ENCODE measurements around the gene ATRAID. TPM values are rescaled to one million over a fixed set of nuclear protein-coding genes. Genes with fewer than 3 reads are reported as not detected.

ATRAID gene
- total RNA-seq, 1 experiment from 2014 or later, result 92.8 TPM

DNA sequence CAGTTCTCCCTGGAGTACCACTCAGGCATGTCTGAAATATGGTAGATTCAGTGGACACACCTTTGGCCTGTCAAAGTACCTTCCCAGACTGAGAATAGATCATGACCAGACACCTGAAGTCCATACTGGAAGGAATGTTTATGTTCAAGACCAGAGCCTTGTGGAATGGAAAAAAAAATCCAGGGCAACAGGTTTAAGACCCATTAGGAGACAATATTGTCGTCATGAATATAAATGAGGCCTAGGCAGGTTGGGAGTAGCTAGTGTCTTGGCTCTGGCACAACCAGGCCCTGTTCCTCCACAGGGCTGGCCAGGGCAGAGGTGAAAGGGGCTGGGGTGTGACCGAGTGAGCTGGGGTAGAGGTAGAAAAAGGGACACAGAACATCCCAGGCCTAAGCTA, 13.2 kb upstream of the ATRAID start:
- H3K27me3 ChIP-seq (ENCODE audit: insufficient read depth, low read depth), result no peaks in the 10 kb centered on the region

DNA sequence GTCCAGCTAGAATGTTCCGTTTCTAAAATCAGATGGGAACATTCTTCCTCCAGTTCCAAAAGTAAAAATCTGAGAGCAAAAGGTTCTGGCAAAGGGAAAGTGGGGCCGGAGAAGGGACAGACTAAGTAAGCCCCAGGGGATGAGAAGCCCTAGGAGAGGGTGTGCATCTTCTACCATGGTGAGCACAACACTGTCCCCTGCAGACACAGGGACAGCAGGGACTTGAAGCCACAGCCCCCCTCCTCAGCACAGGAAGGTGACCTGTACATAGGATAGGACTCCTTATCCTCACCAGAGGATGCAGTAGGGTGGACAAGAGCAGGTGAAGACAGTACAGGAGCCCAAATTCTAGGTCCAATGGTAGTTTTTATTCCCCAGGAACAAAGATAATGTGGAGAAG, 12.6 kb upstream of the ATRAID start:
- H3K9me2 ChIP-seq (ENCODE audit: insufficient read depth), result no peaks in the 10 kb centered on the region
- intact Hi-C loops (cut with micrococcal nuclease; ENCODE audit: unreplicated experiment), result no loop called here
- POLR2A ChIA-PET (ENCODE audit: unreplicated experiment), result interaction anchor here (0.7 kb wide), 1 partner anchor 123 kb away, joined by 3 read pairs; no protein-coding TSS in a partner anchor
- TF ChIP-seq CTCF (conservative IDR thresholded peaks at IDR 0.05) (no peak), EZH2 (IDR thresholded peaks at IDR 0.05; ENCODE audit: low read depth) (no peak)
- no peak overlapping the region for H2AFZ ChIP-seq
- H3K9me3 ChIP-seq (ENCODE audit: insufficient read depth, low read depth), result no peaks in the 10 kb centered on the region
- no peak overlapping the region for H3K27ac ChIP-seq
- H3K79me2 ChIP-seq (ENCODE audit: low read depth), result no peaks in the 10 kb centered on the region
- no peak for DNase-seq
- no peaks in the 10 kb centered on the region for H3K27me3 ChIP-seq (ENCODE audit: insufficient read depth, low read depth)
- H3K4me3 ChIP-seq, result no peak overlapping the region
- no peak overlapping the region for H3K4me2 ChIP-seq
- BruUV-seq (replicated peaks), result no TSS peak
- CTCF ChIA-PET, result interaction anchor here (0.5 to 0.7 kb wide), 2 partner anchors 29 to 32 kb away, joined by 3 to 9 read pairs; no protein-coding TSS in a partner anchor
- H4K20me1 ChIP-seq (ENCODE audit: insufficient read depth), result no peaks in the 10 kb centered on the region
- H3K36me3 ChIP-seq (ENCODE audit: low read depth), result no peaks in the 10 kb centered on the region
- H3F3A ChIP-seq (ENCODE audit: insufficient read depth, low read depth), result 0 out of 2 replicates have a peak, but pooled peaks cover 4% of the 10 kb centered on the region
- no peaks in the 10 kb centered on the region for H3K4me1 ChIP-seq (replicated peaks; ENCODE audit: insufficient read depth)

More for the DNA sequence above, 13.2 kb upstream of the ATRAID start:
- BruUV-seq (replicated peaks), result no TSS peak
- TF ChIP-seq EZH2 (IDR thresholded peaks at IDR 0.05; ENCODE audit: low read depth), result no peak
- TF ChIP-seq CTCF (conservative IDR thresholded peaks at IDR 0.05), result no peak
- Histone ChIP-seq H3K4me1 (replicated peaks; ENCODE audit: insufficient read depth) (no peaks in the 10 kb centered on the region), H3K9me2 (ENCODE audit: insufficient read depth) (no peaks in the 10 kb centered on the region), H3K4me2 (no peak overlapping the region), H3K27ac (no peak overlapping the region), H3K79me2 (ENCODE audit: low read depth) (no peaks in the 10 kb centered on the region), H3K9me3 (ENCODE audit: insufficient read depth, low read depth) (no peaks in the 10 kb centered on the region), H3F3A (ENCODE audit: insufficient read depth, low read depth) (0 out of 2 replicates have a peak, but pooled peaks cover 4% of the 10 kb centered on the region), H3K4me3 (no peak overlapping the region), H4K20me1 (ENCODE audit: insufficient read depth) (no peaks in the 10 kb centered on the region), H2AFZ (no peak overlapping the region), H3K36me3 (ENCODE audit: low read depth) (no peaks in the 10 kb centered on the region)
- no peak for DNase-seq
- intact Hi-C loops (cut with micrococcal nuclease; ENCODE audit: unreplicated experiment), result no loop called here
- ChIA-PET POLR2A (ENCODE audit: unreplicated experiment) (interaction anchor here (0.7 kb wide), 1 partner anchor 124 kb away, joined by 3 read pairs; no protein-coding TSS in a partner anchor), CTCF (interaction anchor here (0.5 to 0.7 kb wide), 2 partner anchors 29 to 32 kb away, joined by 3 to 9 read pairs; no protein-coding TSS in a partner anchor)

- Histone ChIP-seq H3K9me2 (ENCODE audit: insufficient read depth) (no peaks in the 10 kb centered on the region), H3K36me3 (ENCODE audit: low read depth) (0 out of 2 replicates have a peak, but pooled peaks cover 5% of the 10 kb centered on the region), H3K27me3 (ENCODE audit: insufficient read depth, low read depth) (no peaks in the 10 kb centered on the region), H3K4me3 (no peak overlapping the region), H3F3A (ENCODE audit: insufficient read depth, low read depth) (0 out of 2 replicates have a peak, but pooled peaks cover 4% of the 10 kb centered on the region), H4K20me1 (ENCODE audit: insufficient read depth) (no peaks in the 10 kb centered on the region), H3K9me3 (ENCODE audit: insufficient read depth, low read depth) (no peaks in the 10 kb centered on the region), H2AFZ (no peak overlapping the region), H3K27ac (no peak overlapping the region), H3K4me2 (no peak overlapping the region), H3K4me1 (replicated peaks; ENCODE audit: insufficient read depth) (no peaks in the 10 kb centered on the region), H3K79me2 (ENCODE audit: low read depth) (no peaks in the 10 kb centered on the region)
- DNase-seq, result no peak
- no peak for TF ChIP-seq CTCF (conservative IDR thresholded peaks at IDR 0.05)
- TF ChIP-seq EZH2 (IDR thresholded peaks at IDR 0.05; ENCODE audit: low read depth), result no peak
- ChIA-PET CTCF (interaction anchor here (0.8 kb wide), 1 partner anchor 52 kb away, joined by 4 read pairs; no protein-coding TSS in a partner anchor), POLR2A (ENCODE audit: unreplicated experiment) (interaction anchor here (0.6 kb wide), 1 partner anchor 15 kb away, joined by 3 read pairs; no protein-coding TSS in a partner anchor)
- intact Hi-C loops (cut with micrococcal nuclease; ENCODE audit: unreplicated experiment), result no loop called here
- BruUV-seq (replicated peaks), result no TSS peak
These were observed 10.2 kb upstream of the ATRAID start for GRCh38 chr2:27201675-27202074.

Measured in PC-9 (cell line).